ENCODE results near the gene NFX1.

Gene NFX1

DNA sequence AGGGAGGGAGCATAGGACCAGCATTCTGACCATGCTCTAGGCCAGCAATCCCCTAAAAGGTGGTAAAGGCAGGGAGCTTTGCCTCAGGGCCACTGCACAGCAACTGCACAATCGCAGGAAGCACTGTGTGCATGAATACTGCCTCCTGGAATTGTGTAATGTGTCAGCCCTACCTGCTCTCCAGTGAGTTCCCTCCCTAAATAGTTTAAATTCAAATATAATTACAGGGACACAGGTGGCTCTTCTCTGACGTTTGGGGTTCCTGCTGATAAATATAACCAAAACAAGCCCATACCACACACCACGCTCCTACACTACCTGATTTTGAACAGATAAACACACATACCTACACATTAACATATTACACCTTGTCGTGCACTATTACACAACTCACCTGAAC, 34.8 kb upstream of the NFX1 start:
- Histone ChIP-seq H3K9me3 (ENCODE audit: insufficient read depth, low read depth, low read length) (no peaks in the 10 kb centered on the region), H3K9me2 (replicated peaks; ENCODE audit: low read depth, low read length) (no peaks in the 10 kb centered on the region), H2AFZ (ENCODE audit: low read length) (no peak overlapping the region), H4K20me1 (ENCODE audit: insufficient read depth, low read length, poor library complexity, severe bottlenecking) (peaks cover 28% of the 10 kb centered on the region), H3F3A (ENCODE audit: low read depth) (no peaks in the 10 kb centered on the region), H3K36me3 (ENCODE audit: insufficient read depth, low read length) (peaks cover 74% of the 10 kb centered on the region), H3K9ac (ENCODE audit: low read depth, low read length, poor library complexity, severe bottlenecking) (no peak overlapping the region), H3K79me2 (ENCODE audit: insufficient read depth, low read length) (peaks cover 40% of the 10 kb centered on the region), H3K4me2 (ENCODE audit: low read depth, low read length, poor library complexity, severe bottlenecking) (no peak overlapping the region), H3K4me1 (ENCODE audit: insufficient read depth, low read length, poor library complexity, severe bottlenecking) (peaks cover 17% of the 10 kb centered on the region), H3K27me3 (ENCODE audit: insufficient read depth, low read length, poor library complexity, severe bottlenecking) (no peaks in the 10 kb centered on the region), H3K4me3 (ENCODE audit: low read length, poor library complexity, severe bottlenecking) (no peak overlapping the region)
- no peak for TF ChIP-seq CTCF (conservative IDR thresholded peaks at IDR 0.05; ENCODE audit: low read length)
- TF ChIP-seq EZH2phosphoT487 (IDR thresholded peaks at IDR 0.05; ENCODE audit: borderline replicate concordance), result no peak

DNA sequence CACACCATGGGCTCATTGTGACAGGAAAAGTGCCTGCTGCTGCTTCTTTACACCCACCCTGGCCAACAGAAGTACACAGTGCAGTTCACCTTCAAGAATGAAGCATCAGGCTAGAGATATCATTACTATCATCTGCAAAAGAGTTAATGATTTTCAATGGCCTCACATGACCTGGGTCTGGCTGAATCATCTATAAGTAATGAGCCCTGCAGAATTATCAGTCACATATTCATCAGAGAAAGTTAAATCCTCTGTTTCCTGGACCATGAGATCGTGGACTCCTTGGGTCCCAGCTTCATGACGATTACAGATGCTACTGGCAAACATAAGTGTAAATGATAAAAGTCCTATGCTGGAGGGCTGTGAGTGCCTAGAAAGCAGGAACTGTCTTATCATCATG, 34.1 kb upstream of the NFX1 start:
- Histone ChIP-seq H3K79me2 (ENCODE audit: insufficient read depth, low read length) (peaks cover 47% of the 10 kb centered on the region), H3K9ac (ENCODE audit: low read depth, low read length, poor library complexity, severe bottlenecking) (no peak overlapping the region), H3K27me3 (ENCODE audit: insufficient read depth, low read length, poor library complexity, severe bottlenecking) (no peaks in the 10 kb centered on the region), H3K36me3 (ENCODE audit: insufficient read depth, low read length) (peaks cover 82% of the 10 kb centered on the region), H3K4me3 (ENCODE audit: low read length, poor library complexity, severe bottlenecking) (no peak overlapping the region), H3K4me2 (ENCODE audit: low read depth, low read length, poor library complexity, severe bottlenecking) (no peak overlapping the region), H3K9me2 (replicated peaks; ENCODE audit: low read depth, low read length) (no peaks in the 10 kb centered on the region), H3K4me1 (ENCODE audit: insufficient read depth, low read length, poor library complexity, severe bottlenecking) (peaks cover 24% of the 10 kb centered on the region), H3K9me3 (ENCODE audit: insufficient read depth, low read depth, low read length) (no peaks in the 10 kb centered on the region), H4K20me1 (ENCODE audit: insufficient read depth, low read length, poor library complexity, severe bottlenecking) (peaks cover 30% of the 10 kb centered on the region), H2AFZ (ENCODE audit: low read length) (no peak overlapping the region), H3F3A (ENCODE audit: low read depth) (no peaks in the 10 kb centered on the region)
- TF ChIP-seq EZH2phosphoT487 (IDR thresholded peaks at IDR 0.05; ENCODE audit: borderline replicate concordance), result no peak
- TF ChIP-seq CTCF (conservative IDR thresholded peaks at IDR 0.05; ENCODE audit: low read length), result no peak

- H3K4me2 ChIP-seq (ENCODE audit: low read depth, low read length, poor library complexity, severe bottlenecking), result no peak overlapping the region
- H3K27me3 ChIP-seq (ENCODE audit: insufficient read depth, low read length, poor library complexity, severe bottlenecking), result no peaks in the 10 kb centered on the region
- H3K9ac ChIP-seq (ENCODE audit: low read depth, low read length, poor library complexity, severe bottlenecking), result no peak overlapping the region
- no peak overlapping the region for H2AFZ ChIP-seq (ENCODE audit: low read length)
- no peak for TF ChIP-seq CTCF (conservative IDR thresholded peaks at IDR 0.05; ENCODE audit: low read length)
- TF ChIP-seq EZH2phosphoT487 (IDR thresholded peaks at IDR 0.05; ENCODE audit: borderline replicate concordance), result no peak
- H3K36me3 ChIP-seq (ENCODE audit: insufficient read depth, low read length), result peaks cover 88% of the 10 kb centered on the region
- peaks cover 32% of the 10 kb centered on the region for H3K4me1 ChIP-seq (ENCODE audit: insufficient read depth, low read length, poor library complexity, severe bottlenecking)
- H3K9me3 ChIP-seq (ENCODE audit: insufficient read depth, low read depth, low read length), result no peaks in the 10 kb centered on the region
- H3F3A ChIP-seq (ENCODE audit: low read depth), result no peaks in the 10 kb centered on the region
- peaks cover 39% of the 10 kb centered on the region for H4K20me1 ChIP-seq (ENCODE audit: insufficient read depth, low read length, poor library complexity, severe bottlenecking)
- H3K4me3 ChIP-seq (ENCODE audit: low read length, poor library complexity, severe bottlenecking), result no peak overlapping the region
- no peaks in the 10 kb centered on the region for H3K9me2 ChIP-seq (replicated peaks; ENCODE audit: low read depth, low read length)
- H3K79me2 ChIP-seq (ENCODE audit: insufficient read depth, low read length), result peaks cover 58% of the 10 kb centered on the region
Measured at GRCh38 chr9:33257276-33257675, 33.0 kb upstream of the NFX1 start.
